ENCODE measurements around the gene FBRSL1. TPM values are rescaled to one million over a fixed set of nuclear protein-coding genes. Genes with fewer than 3 reads are reported as not detected.

The FBRSL1 gene
- total RNA-seq, 1 donor, result 23.7 TPM

DNA sequence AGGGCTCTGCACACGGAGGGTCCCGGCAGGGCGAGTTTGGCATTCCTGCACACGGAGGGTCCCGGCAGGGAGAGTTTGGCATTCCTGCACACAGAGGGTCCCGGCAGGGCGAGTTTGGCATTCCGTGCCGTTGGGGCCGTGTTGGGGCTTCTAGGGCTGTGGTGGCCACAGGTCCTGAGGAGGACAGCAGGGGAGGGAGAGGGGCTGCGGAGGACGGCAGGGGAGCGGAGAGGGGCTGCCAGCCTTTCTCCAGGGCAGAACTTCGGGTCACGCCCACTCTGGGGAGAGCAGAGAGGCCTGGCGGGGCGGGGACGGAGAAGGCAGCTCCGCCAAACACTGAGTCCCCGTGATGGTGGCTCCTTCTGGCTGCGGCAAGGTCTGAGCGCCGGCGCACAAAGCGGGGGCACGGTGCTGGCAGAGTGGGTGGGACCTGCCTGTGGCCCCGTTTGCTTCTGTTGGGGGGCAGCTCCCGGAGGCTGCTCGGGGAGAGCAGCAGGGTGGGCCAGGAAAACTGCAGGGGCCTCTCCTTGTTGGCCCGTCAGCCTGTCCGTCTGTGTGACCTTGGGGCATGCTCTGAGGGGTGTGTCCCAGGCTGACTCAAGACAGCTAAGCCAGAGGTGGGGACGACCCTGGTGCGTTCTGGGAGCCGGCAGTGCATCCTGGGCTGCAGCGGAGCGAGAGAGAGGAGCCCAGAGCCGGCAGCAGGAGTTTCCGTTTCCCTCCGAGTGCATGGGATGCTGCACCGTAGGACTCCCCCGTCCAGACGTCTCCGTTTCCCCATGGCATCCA, 60.3 kb downstream of the FBRSL1 start:
- no peak for DNase-seq (ENCODE audit: low read depth in 2 of 3, low spot score in 2 of 3)

DNA sequence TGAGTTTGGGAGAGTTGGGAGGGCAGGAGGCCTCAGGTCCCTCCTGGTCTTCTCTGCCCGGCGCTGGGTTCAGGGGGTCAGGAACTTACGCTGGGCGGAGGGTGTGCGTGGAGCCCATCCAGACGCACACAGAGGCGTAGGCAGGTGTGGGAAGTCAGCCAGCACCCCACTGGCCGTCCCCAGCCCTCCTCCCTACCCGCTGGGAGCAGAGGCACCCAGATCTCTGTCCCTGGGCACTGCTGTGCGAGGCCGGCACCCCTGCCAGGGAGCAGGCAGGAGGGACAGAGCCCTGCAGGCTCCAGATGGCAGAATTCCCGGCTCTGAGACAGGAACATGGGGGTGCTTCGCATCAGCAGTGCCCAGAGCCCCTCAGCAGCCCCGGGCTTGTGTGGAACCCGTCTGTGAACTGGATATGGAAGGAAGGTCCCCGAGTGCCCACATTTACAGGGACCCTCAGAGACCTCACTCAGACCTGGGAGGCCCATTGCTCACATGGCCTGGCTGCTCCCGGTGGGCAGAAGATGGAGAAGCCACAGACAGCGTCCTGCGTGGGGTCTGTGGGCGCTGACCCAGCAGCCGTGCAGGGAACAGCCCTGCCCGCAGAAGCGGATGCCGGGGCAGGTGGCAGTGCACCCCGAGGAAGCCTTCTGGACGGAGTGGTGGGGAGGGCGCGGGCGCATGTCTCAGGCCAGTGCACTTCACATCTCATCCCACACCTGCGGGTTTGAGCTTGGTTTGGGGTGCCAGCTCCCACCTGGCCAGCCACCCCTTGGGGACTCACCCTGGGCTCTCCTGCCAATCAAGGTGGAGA, 61.1 kb downstream of the FBRSL1 start:
- DNase-seq (ENCODE audit: low read depth in 2 of 3, low spot score in 2 of 3), result no peak

- no peak for DNase-seq (ENCODE audit: low read depth in 2 of 3, low spot score in 2 of 3)
Observed at GRCh38 chr12:132551641-132552031, 61.7 kb downstream of the FBRSL1 start.

- DNase-seq (ENCODE audit: low read depth in 2 of 3, low spot score in 2 of 3), result peak in 2 of 3 donors; percentile 21 to 33
Observed at GRCh38 chr12:132554845-132555630, 65.1 kb downstream of the FBRSL1 start.

DNA sequence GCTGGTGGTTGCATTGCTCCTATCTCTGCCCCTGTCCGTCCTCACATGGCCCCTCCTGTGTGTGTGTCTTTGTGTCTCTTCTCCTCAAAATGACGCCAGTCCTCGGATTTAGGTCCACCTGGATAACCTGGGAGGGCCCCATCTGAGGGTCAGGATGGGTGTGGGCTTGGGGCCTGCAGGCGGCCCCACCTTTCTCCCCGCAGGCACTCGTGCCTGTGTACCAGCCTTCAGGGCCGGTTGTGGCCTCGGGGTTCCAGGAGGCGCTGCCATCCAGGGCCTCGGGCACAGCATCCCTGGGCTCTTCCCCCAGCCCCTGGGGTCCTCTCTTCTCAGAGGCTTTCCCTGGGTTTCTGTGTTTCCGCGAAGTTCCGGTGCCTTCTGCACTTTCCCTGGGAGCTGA, 65.7 kb downstream of the FBRSL1 start:
- DNase-seq (ENCODE audit: low read depth in 2 of 3, low spot score in 2 of 3), result no peak

DNA sequence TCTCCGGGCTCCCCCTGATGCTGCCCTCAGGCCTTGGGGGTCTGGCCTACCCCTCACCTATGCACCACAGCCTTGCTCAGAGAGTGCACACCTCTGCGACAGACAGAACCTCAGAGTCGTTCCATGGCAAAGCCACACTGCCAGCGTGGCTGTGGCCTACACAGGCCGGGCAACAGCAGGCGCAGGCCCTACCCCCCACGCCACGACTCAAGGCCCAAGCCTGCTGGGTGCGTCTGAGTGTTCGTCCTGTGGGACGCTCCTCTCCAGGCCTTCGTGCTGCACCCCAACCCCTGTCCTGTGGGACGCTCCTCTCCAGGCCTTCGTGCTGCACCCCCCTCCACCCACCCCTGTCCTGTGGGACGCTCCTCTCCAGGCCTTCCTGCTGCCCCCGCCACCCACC, 66.3 kb downstream of the FBRSL1 start:
- no peak for DNase-seq (ENCODE audit: low read depth in 2 of 3, low spot score in 2 of 3)

DNA sequence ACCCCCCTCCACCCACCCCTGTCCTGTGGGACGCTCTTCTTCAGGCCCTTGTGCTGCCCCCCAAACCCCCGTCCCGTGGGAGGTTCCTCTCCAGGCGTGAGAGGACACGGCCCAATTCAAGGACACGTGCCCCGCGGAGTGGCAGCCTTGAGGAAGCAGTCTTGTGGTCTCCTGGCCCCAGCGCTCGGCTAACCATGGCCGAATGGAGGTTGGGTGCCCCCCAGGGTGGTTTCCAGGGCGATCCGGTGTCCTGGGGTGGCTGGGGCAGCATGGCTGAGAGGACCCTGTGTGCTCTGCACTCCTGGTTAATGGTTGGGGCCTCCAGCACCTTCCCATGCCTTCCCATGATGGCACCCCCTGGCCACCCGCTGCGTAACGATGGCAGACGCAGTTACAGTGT, 66.8 kb downstream of the FBRSL1 start:
- no peak for DNase-seq (ENCODE audit: low read depth in 2 of 3, low spot score in 2 of 3)

DNA sequence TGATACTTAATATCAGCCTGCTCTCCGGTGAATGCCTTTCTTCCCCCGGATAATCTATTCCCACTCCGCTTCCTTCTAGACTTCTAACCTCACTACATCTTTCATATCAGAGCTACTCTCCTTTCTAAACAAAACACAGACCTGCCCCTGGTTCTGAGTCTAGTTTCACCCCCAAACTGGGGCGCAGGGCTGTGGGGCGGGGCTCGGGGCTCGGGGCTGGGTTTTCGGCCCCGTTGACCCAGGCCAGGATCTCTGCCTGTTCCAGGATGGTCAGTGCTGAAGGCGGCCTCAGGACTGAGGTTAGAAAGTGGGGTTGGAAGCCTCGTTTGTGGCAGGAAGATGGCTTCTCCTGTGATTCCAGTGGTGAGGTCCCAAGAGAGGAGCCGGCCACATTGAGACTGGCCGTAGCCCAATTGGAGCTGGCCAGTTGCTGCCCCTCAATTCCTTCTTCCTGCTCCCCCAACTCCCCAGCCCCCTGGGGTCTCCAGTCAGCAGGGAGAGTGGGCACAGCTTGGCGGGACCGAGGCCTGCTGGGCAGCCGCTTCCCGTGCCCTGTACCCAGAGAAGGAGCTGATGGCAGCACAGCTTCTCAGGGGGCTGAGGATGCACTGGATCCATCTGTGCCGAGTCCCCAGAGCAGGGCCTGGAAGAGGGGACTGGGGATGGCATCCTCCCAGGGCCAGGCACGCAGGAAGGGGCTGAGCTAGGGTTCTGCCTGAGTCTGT, 67.5 kb downstream of the FBRSL1 start:
- no peak for DNase-seq (ENCODE audit: low read depth in 2 of 3, low spot score in 2 of 3)

DNA sequence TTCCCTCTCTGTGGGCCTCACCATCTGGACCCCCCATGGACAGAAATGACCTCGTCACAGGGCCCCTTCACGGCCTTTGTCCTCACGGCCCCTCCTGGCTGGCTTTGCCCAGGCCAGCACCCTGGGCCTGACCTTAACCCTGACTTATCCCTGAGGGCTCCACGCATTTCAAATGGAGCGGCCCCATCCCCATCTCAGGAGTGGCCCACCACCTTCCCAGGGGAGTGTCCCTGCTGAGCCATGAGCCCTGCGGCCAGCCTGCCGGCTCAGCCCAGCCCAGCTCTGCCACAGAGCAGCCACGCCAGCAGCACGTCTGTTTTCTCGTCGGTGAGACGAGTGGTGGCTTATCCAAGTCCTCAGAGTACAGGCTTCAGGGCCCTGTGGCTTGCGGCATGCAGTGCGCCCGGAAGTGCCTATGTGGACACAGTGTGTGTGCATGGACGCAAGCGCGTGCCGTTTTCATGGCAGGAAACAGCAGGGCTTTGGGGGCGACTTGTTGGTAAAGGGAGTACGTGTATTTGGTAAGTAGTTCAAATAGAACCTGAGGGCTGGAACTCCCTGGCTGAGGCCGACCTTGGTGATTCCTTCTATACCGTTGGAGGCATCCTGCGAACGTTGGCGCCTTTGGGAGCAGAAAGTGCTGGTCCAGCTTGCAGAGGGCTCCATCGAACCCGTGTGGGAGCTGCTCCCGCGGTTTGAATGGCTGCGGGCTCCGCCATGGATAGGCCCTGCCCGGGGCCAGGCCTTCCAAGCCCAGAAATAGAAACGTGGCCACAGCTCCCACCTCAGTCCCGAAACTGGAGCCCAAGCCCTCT, 68.3 kb downstream of the FBRSL1 start:
- DNase-seq (ENCODE audit: low read depth in 2 of 3, low spot score in 2 of 3), result peak in 2 of 3 donors; percentile 39 to 57

- DNase-seq (ENCODE audit: low read depth in 2 of 3, low spot score in 2 of 3), result peak in 2 of 3 donors; percentile 85 to 87
Observed at GRCh38 chr12:132558861-132559623, 69.1 kb downstream of the FBRSL1 start.

GRCh38 chr12:132559652-132560363, 69.9 kb downstream of the FBRSL1 start:
- DNase-seq (ENCODE audit: low read depth in 2 of 3, low spot score in 2 of 3), result peak in 2 of 3 donors; percentile 53 to 64

- no peak for DNase-seq (ENCODE audit: low read depth in 2 of 3, low spot score in 2 of 3)
Observed at GRCh38 chr12:132560364-132560613, 70.3 kb downstream of the FBRSL1 start.

DNA sequence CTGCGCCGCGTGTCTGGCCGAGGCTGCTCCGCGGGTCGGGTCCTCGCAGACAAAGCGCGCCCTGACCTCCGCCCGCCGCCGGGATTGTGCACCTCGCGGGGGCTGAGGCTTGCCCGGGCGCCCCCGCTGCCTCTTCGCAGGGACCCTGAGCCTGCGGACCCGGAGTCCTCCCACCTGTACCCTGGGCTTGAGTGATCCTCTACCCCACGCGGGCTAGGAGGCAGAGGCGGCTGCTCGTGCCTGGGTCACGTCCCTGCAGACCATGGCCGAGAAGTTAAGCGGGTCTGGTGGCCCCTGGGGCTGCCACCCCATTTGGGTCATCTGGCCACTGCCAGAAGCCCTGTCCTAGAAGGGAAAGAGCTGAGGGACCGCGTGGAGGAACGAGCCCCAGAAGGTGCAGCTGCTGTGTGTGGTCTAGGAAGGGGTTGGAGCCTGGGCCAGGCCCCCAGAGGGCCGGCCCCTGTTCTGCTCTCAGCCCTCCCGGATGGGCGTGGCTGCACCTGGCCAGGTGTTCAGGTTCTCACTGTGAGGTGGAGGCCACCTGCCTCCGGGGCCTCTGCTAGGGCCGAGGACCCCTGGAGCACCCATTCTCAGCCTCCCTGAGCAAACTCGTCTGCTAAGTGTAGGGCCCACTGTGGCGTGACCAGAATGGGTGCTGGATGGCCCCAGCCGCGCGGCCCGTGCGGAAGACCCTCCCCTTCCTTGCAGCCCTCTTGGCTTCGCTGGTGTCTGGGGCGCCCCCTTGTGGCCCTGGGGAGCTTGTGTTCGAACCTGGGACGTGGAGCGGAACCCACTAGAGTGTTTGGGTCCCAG, 70.9 kb downstream of the FBRSL1 start:
- DNase-seq (ENCODE audit: low read depth in 2 of 3, low spot score in 2 of 3), result peak; percentile 50 to 86 (median 82)

Other genes starting within 250 kb of the FBRSL1 start
- gene GALNT9, start 160.6 kb upstream of the FBRSL1 start, total RNA-seq, result not detected
- gene LRCOL1, start 120.4 kb downstream of the FBRSL1 start, total RNA-seq, result 0.54 TPM
- gene P2RX2, start 128.6 kb downstream of the FBRSL1 start, total RNA-seq, result not detected
- 108 TPM for gene POLE, start 197.2 kb downstream of the FBRSL1 start, total RNA-seq
- gene PXMP2, start 197.4 kb downstream of the FBRSL1 start, total RNA-seq, result 21.0 TPM
- 61.7 TPM for gene PGAM5, start 220.7 kb downstream of the FBRSL1 start, total RNA-seq

Data from hematopoietic multipotent progenitor cell (in vitro differentiated cells).